Tibial nerve (tissue), 3 donors: ENCODE measurements around the gene AFF3.

Experiments used
- CTCF ChIP-seq, 5 experiments: fragments of 200-600 bp in 3 of 5; fragments of 450-650 bp in 2 of 5; sonication (generic) in 3 of 5; IDR thresholded peaks; one replicate each; pipeline ENCODE4 v1.5.1; 2016 to 2019; ENCODE audit warnings: antibody characterized with exemption in 5 of 5, mild to moderate bottlenecking in 3 of 5, moderate library complexity in 2 of 5
- POLR2A ChIP-seq, 2 donors: fragments of 450-650 bp; IDR thresholded peaks; one replicate each; pipeline ENCODE4 v1.6.1; 2017; ENCODE audit warnings: antibody characterized with exemption in 2 of 2, mild to moderate bottlenecking in 2 of 2, moderate library complexity in 2 of 2

GRCh38 chr2:99980176-99980575 is 162.2 kb downstream of the AFF3 start:
- TF ChIP-seq CTCF (IDR thresholded peaks at IDR 0.05) = no peak
- TF ChIP-seq POLR2A (IDR thresholded peaks at IDR 0.05) = no peak
